Measurements from ENCODE around the gene NDFIP1. TPM values are rescaled to one million over a fixed set of nuclear protein-coding genes. Genes with fewer than 3 reads are reported as not detected.

The NDFIP1 gene
- polyA plus RNA-seq, 1 donor (not counting 4 experiments of a cell fraction or from before 2014, with no cell fraction given): 38.2 TPM

GRCh38 chr5:142184988-142185387 is 76.4 kb downstream of the NDFIP1 start:
- Histone ChIP-seq H3K4me3 (ENCODE audit: control insufficient read depth in 2 of 3, extremely low read depth in 1 of 3, insufficient read depth in 2 of 3, low read depth in 1 of 3, low read length in 3 of 3) (no peak overlapping the region), H3K4me1 (ENCODE audit: control insufficient read depth, extremely low read depth, insufficient read depth, low read length) (peaks cover 3% of the 10 kb centered on the region), H3K9me1 (ENCODE audit: control insufficient read depth, extremely low read depth, insufficient read depth, low read length) (no peaks in the 10 kb centered on the region), H3K4me2 (ENCODE audit: control insufficient read depth, extremely low read depth, insufficient read depth, low read depth, low read length) (no peak overlapping the region), H3K36me3 (ENCODE audit: control insufficient read depth in 2 of 2, extremely low read depth in 1 of 2, insufficient read depth in 2 of 2, low read length in 2 of 2) (no peaks in the 10 kb centered on the region), H3K9ac (ENCODE audit: control insufficient read depth, extremely low read depth, insufficient read depth, low read length) (no peak overlapping the region), H3K79me2 (ENCODE audit: control insufficient read depth, insufficient read depth, low read length) (no peaks in the 10 kb centered on the region), H3K27me3 (ENCODE audit: control insufficient read depth, extremely low read depth, insufficient read depth, low read length) (no peaks in the 10 kb centered on the region), H4K20me1 (ENCODE audit: control insufficient read depth, extremely low read depth, insufficient read depth, low read length) (no peaks in the 10 kb centered on the region), H3K27ac (ENCODE audit: control insufficient read depth, insufficient read depth, low read length) (no peak overlapping the region), H3K9me3 (ENCODE audit: control insufficient read depth, low read depth, low read length) (no peaks in the 10 kb centered on the region), H2AFZ (ENCODE audit: control insufficient read depth, low read length) (no peak overlapping the region)
- DNase-seq (ENCODE audit: low read depth, low spot score): no peak
- TF ChIP-seq CTCF (optimal IDR thresholded peaks at IDR 0.05 in 1 of 3, IDR thresholded peaks at IDR 0.05 in 1 of 3, conservative IDR thresholded peaks at IDR 0.05 in 1 of 3; ENCODE audit: extremely low read depth in 1 of 3, insufficient read depth in 2 of 3, low read length in 3 of 3): no peak
- dilution Hi-C loops (cut with MboI; ENCODE audit: extremely low pct_ligation_motif_present, low sequenced_read_pairs): no loop called here
- FAIRE-seq: no peak

- Histone ChIP-seq H4K20me1 (ENCODE audit: control insufficient read depth, extremely low read depth, insufficient read depth, low read length) (no peaks in the 10 kb centered on the region), H3K4me1 (ENCODE audit: control insufficient read depth, extremely low read depth, insufficient read depth, low read length) (no peaks in the 10 kb centered on the region), H3K79me2 (ENCODE audit: control insufficient read depth, insufficient read depth, low read length) (no peaks in the 10 kb centered on the region), H3K27ac (ENCODE audit: control insufficient read depth, insufficient read depth, low read length) (no peak overlapping the region), H3K4me3 (ENCODE audit: control insufficient read depth in 2 of 3, extremely low read depth in 1 of 3, insufficient read depth in 2 of 3, low read depth in 1 of 3, low read length in 3 of 3) (no peak overlapping the region), H2AFZ (ENCODE audit: control insufficient read depth, low read length) (no peak overlapping the region), H3K36me3 (ENCODE audit: control insufficient read depth in 2 of 2, extremely low read depth in 1 of 2, insufficient read depth in 2 of 2, low read length in 2 of 2) (no peaks in the 10 kb centered on the region), H3K9ac (ENCODE audit: control insufficient read depth, extremely low read depth, insufficient read depth, low read length) (no peak overlapping the region), H3K9me3 (ENCODE audit: control insufficient read depth, low read depth, low read length) (no peaks in the 10 kb centered on the region), H3K4me2 (ENCODE audit: control insufficient read depth, extremely low read depth, insufficient read depth, low read depth, low read length) (no peak overlapping the region), H3K27me3 (ENCODE audit: control insufficient read depth, extremely low read depth, insufficient read depth, low read length) (no peaks in the 10 kb centered on the region), H3K9me1 (ENCODE audit: control insufficient read depth, extremely low read depth, insufficient read depth, low read length) (no peaks in the 10 kb centered on the region)
- dilution Hi-C loops (cut with MboI; ENCODE audit: extremely low pct_ligation_motif_present, low sequenced_read_pairs): no loop called here
- FAIRE-seq (no peak), DNase-seq (ENCODE audit: low read depth, low spot score) (no peak)
- no peak for TF ChIP-seq EZH2 (IDR thresholded peaks at IDR 0.05; ENCODE audit: low read length)
- TF ChIP-seq CTCF (optimal IDR thresholded peaks at IDR 0.05 in 1 of 3, IDR thresholded peaks at IDR 0.05 in 1 of 3, conservative IDR thresholded peaks at IDR 0.05 in 1 of 3; ENCODE audit: extremely low read depth in 1 of 3, insufficient read depth in 2 of 3, low read length in 3 of 3): no peak
These were observed 77.9 kb downstream of the NDFIP1 start for GRCh38 chr5:142186514-142186856.
